IMR-90 (cell line): Measurements from ENCODE around the gene SYNGR4.

ENCODE experiments used
- BHLHE40 ChIP-seq: fragments of 150-350 bp; IDR thresholded peaks from 2 replicates; pipeline ENCODE4 v1.6.1; 2016; ENCODE audit warnings: mild to moderate bottlenecking, low read depth, low read length
- CEBPB ChIP-seq: IDR thresholded peaks from 2 replicates; pipeline ENCODE4 v1.6.1; 2012; ENCODE audit warnings: low read depth, low read length, improper control_type of control experiment
- CHD1 ChIP-seq: IDR thresholded peaks from 2 replicates; pipeline ENCODE4 v1.6.1; 2012; ENCODE audit warnings: low read depth, low read length, improper control_type of control experiment
- CTCF ChIP-seq: conservative IDR thresholded peaks from 2 replicates; pipeline ENCODE4 v1.5.1; 2012; ENCODE audit warnings: mild to moderate bottlenecking, low read depth, low read length, improper control_type of control experiment
- ELK1 ChIP-seq: fragments of 150-350 bp; IDR thresholded peaks from 2 replicates; pipeline ENCODE4 v1.6.1; 2016; ENCODE audit warnings: low read depth, mild to moderate bottlenecking, low read length, moderate library complexity, borderline replicate concordance
- FOS ChIP-seq: fragments of 150-350 bp; IDR thresholded peaks from 2 replicates; pipeline ENCODE4 v1.6.1; 2016; ENCODE audit warnings: low read depth, low read length
- MAFK ChIP-seq: IDR thresholded peaks from 2 replicates; pipeline ENCODE4 v1.6.1; 2012; ENCODE audit warnings: low read depth, low read length, improper control_type of control experiment
- POLR2A ChIP-seq: IDR thresholded peaks from 2 replicates; pipeline ENCODE4 v1.6.1; 2012; ENCODE audit warnings: mild to moderate bottlenecking, low read depth, low read length
- RAD21 ChIP-seq: IDR thresholded peaks from 2 replicates; pipeline ENCODE4 v1.6.1; 2012; ENCODE audit warnings: low read length, improper control_type of control experiment
- RCOR1 ChIP-seq: IDR thresholded peaks from 2 replicates; pipeline ENCODE4 v1.6.1; 2012; ENCODE audit warnings: mild to moderate bottlenecking, low read length, improper control_type of control experiment; ENCODE audit not compliant: insufficient replicate concordance
- RFX5 ChIP-seq: IDR thresholded peaks from 2 replicates; pipeline ENCODE4 v1.8.0; 2012; ENCODE audit warnings: low read depth, mild to moderate bottlenecking, low read length, moderate library complexity
- SMC3 ChIP-seq: fragments of 150-350 bp; IDR thresholded peaks from 2 replicates; pipeline ENCODE4 v1.6.1; 2016; ENCODE audit warnings: low read depth, mild to moderate bottlenecking, antibody characterized with exemption, low read length, moderate library complexity

GRCh38 chr19:48392860-48393558 is 28.8 kb downstream of the SYNGR4 start:
- TF ChIP-seq RAD21 = no peak
- TF ChIP-seq CTCF = no peak
- no peak for TF ChIP-seq MAFK
- TF ChIP-seq POLR2A = no peak
- TF ChIP-seq RFX5 = no peak
- no peak for TF ChIP-seq CEBPB
- no peak for TF ChIP-seq SMC3
- TF ChIP-seq CHD1 = no peak
- TF ChIP-seq FOS = no peak
- TF ChIP-seq ELK1 = no peak
- TF ChIP-seq BHLHE40 = no peak
- no peak for TF ChIP-seq RCOR1
